GM19035 (cell line): Measurements from ENCODE around the gene VTI1A.
"Not testable (repeated sequence)": the region's sequence is repeated elsewhere in the genome, so short reads cannot be mapped to it uniquely, and the experiment has no call there.

Source experiments
- ATAC-seq: cut with Tn5 transposase; IDR thresholded peaks from one replicate; pipeline ENCODE4 v1.9.1; 2021; ENCODE audit not compliant: unreplicated experiment

VTI1A gene

DNA sequence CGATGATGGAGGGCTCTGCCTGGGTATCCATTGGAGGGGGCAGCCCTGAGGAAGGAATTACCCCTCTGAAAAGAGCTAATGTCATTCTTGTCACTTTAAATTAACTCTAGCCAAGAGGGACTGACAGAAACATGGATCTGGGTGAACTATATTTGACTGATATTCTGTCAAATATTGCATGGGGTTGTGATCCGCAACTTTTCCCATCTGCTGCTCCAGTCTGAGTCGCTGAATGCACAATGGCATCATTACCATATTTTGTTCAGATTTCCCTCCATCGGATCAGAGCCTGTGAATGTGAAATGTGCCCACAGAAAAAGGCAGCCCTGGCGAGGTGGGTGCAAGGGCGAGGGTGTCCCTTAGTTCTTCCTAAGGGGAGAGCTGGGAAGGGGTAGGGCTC is 402.5 kb downstream of the VTI1A start:
- no peak for ATAC-seq

- no peak for ATAC-seq
These were observed 404.2 kb downstream of the VTI1A start for GRCh38 chr10:112851181-112851580.

GRCh38 chr10:112851588-112852211 is 404.7 kb downstream of the VTI1A start:
- ATAC-seq, result no peak

- ATAC-seq, result no peak
These were observed 405.3 kb downstream of the VTI1A start for GRCh38 chr10:112852306-112852705.

DNA sequence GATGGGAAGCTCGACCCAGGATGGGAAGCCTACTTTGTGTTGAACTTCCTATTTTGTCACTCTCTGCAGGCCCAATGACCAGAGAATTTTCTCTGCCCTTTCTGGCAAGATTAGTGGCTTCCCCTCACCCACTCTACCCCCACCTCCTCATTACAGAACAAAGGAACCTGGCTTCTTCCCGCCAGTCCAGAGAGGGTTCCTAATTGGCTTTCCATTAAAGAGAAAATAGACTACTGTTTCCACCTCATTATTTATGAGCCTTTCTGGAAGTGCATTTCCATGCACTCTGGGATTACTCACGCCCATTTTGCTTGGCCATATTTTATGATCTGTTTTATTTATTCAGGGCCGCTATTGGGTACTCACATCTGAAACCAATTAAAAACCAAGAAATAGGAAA is 408.1 kb downstream of the VTI1A start:
- no peak for ATAC-seq

GRCh38 chr10:112857493-112857892 is 410.5 kb downstream of the VTI1A start:
- no peak for ATAC-seq

GRCh38 chr10:112858986-112859651 is 412.1 kb downstream of the VTI1A start:
- ATAC-seq, result no peak

GRCh38 chr10:112859793-112860192 is 412.8 kb downstream of the VTI1A start:
- no peak for ATAC-seq

DNA sequence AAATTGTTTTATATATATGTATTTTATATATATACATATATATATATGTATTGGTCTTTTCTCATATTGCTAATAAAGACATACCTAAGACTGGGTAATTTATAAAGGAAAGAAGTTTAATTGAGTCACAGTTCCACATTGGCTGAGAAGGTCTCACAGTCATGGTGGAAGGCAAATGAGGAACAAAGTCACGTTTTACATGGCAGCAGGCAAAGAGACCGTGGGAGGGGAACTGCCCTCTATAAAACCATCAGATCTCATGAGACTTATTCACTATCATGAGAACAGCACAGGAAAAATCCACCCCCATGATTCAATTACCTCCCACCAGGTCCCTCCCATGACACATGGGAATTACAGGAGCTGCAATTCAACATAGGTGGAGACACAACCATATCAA is 416.4 kb downstream of the VTI1A start:
- ATAC-seq, result not testable (repeated sequence)
